ENCODE measurements around the gene ADGRB3.

ADGRB3 gene

GRCh38 chr6:68632734-68633133 lies 2.3 kb upstream of the ADGRB3 start:
- WGBS (ENCODE audit: extremely low coverage, insufficient coverage, low lambda C conversion rate): no CpG with 5 or more reads among the region's 3 CpGs
- no peak overlapping the region for H3K56ac ChIP-seq (ENCODE audit: low read length)
- H3K4me1 ChIP-seq (ENCODE audit: control insufficient read depth, low read depth, low read length): no peaks in the 10 kb centered on the region
- H3K27ac ChIP-seq (ENCODE audit: low read depth, low read length): no peak overlapping the region
- H3K36me3 ChIP-seq (ENCODE audit: control insufficient read depth, insufficient read depth, low read length): no peaks in the 10 kb centered on the region
- H3K4me3 ChIP-seq (ENCODE audit: low read length): no peak overlapping the region
- H2AK5ac ChIP-seq (ENCODE audit: low read length): no peak overlapping the region
- no peak overlapping the region for H3K9ac ChIP-seq (ENCODE audit: low read length)
- H3K18ac ChIP-seq (ENCODE audit: low read length): no peak overlapping the region
- no peak overlapping the region for H2BK5ac ChIP-seq (ENCODE audit: low read length)
- H3K4ac ChIP-seq (ENCODE audit: low read depth, low read length): no peak overlapping the region
- DNase-seq: no peak
- no peak overlapping the region for H4K8ac ChIP-seq (ENCODE audit: low read depth, low read length)
- H2BK120ac ChIP-seq (ENCODE audit: low read depth, low read length): no peak overlapping the region
- H2BK15ac ChIP-seq (replicated peaks; ENCODE audit: low read depth): no peak overlapping the region
- no peaks in the 10 kb centered on the region for H3K79me1 ChIP-seq (ENCODE audit: low read length)
- H3K27me3 ChIP-seq (ENCODE audit: insufficient read depth, low read length, poor library complexity): peaks cover 2% of the 10 kb centered on the region
- no peak overlapping the region for H3K23ac ChIP-seq (ENCODE audit: low read length)
- no peak overlapping the region for H4K5ac ChIP-seq (ENCODE audit: low read length)
- H3K4me2 ChIP-seq (ENCODE audit: low read length): no peak overlapping the region
- no peaks in the 10 kb centered on the region for H3K79me2 ChIP-seq (ENCODE audit: control insufficient read depth, insufficient read depth, low read length)

GRCh38 chr6:68633281-68633971 lies 1.7 kb upstream of the ADGRB3 start:
- Histone ChIP-seq H3K4me3 (ENCODE audit: low read length) (no peak overlapping the region), H3K18ac (ENCODE audit: low read length) (no peak overlapping the region), H3K79me2 (ENCODE audit: control insufficient read depth, insufficient read depth, low read length) (no peaks in the 10 kb centered on the region), H3K56ac (ENCODE audit: low read length) (no peak overlapping the region), H3K4me1 (ENCODE audit: control insufficient read depth, low read depth, low read length) (no peaks in the 10 kb centered on the region), H3K27me3 (ENCODE audit: insufficient read depth, low read length, poor library complexity) (peaks cover 2% of the 10 kb centered on the region), H3K79me1 (ENCODE audit: low read length) (no peaks in the 10 kb centered on the region), H3K9ac (ENCODE audit: low read length) (no peak overlapping the region), H2AK5ac (ENCODE audit: low read length) (no peak overlapping the region), H3K36me3 (ENCODE audit: control insufficient read depth, insufficient read depth, low read length) (no peaks in the 10 kb centered on the region), H4K8ac (ENCODE audit: low read depth, low read length) (no peak overlapping the region), H2BK5ac (ENCODE audit: low read length) (no peak overlapping the region), H2BK15ac (replicated peaks; ENCODE audit: low read depth) (no peak overlapping the region), H3K4me2 (ENCODE audit: low read length) (no peak overlapping the region), H4K5ac (ENCODE audit: low read length) (no peak overlapping the region), H3K23ac (ENCODE audit: low read length) (no peak overlapping the region), H3K4ac (ENCODE audit: low read depth, low read length) (no peak overlapping the region), H3K27ac (ENCODE audit: low read depth, low read length) (no peak overlapping the region), H2BK120ac (ENCODE audit: low read depth, low read length) (no peak overlapping the region)
- DNase-seq: no peak
- no CpG with 5 or more reads among the region's 9 CpGs for WGBS (ENCODE audit: extremely low coverage, insufficient coverage, low lambda C conversion rate)

- H3K9ac ChIP-seq (ENCODE audit: low read length): peak overlapping the region; percentile 41
- no peak for DNase-seq
- peak overlapping the region; percentile 41 for H3K4me3 ChIP-seq (ENCODE audit: low read length)
- H3K4ac ChIP-seq (ENCODE audit: low read depth, low read length): no peak overlapping the region
- H2BK15ac ChIP-seq (replicated peaks; ENCODE audit: low read depth): no peak overlapping the region
- no peaks in the 10 kb centered on the region for H3K36me3 ChIP-seq (ENCODE audit: control insufficient read depth, insufficient read depth, low read length)
- no peak overlapping the region for H4K5ac ChIP-seq (ENCODE audit: low read length)
- H3K18ac ChIP-seq (ENCODE audit: low read length): no peak overlapping the region
- peaks cover 2% of the 10 kb centered on the region for H3K27me3 ChIP-seq (ENCODE audit: insufficient read depth, low read length, poor library complexity)
- no peak overlapping the region for H2BK120ac ChIP-seq (ENCODE audit: low read depth, low read length)
- no peak overlapping the region for H3K23ac ChIP-seq (ENCODE audit: low read length)
- no peak overlapping the region for H2BK5ac ChIP-seq (ENCODE audit: low read length)
- H3K4me2 ChIP-seq (ENCODE audit: low read length): peak overlapping the region; percentile 73
- H3K79me1 ChIP-seq (ENCODE audit: low read length): no peaks in the 10 kb centered on the region
- H3K79me2 ChIP-seq (ENCODE audit: control insufficient read depth, insufficient read depth, low read length): no peaks in the 10 kb centered on the region
- H2AK5ac ChIP-seq (ENCODE audit: low read length): no peak overlapping the region
- H3K56ac ChIP-seq (ENCODE audit: low read length): peak overlapping the region; percentile 69
- WGBS (ENCODE audit: extremely low coverage, insufficient coverage, low lambda C conversion rate): no CpG with 5 or more reads among the region's 23 CpGs
- H3K27ac ChIP-seq (ENCODE audit: low read depth, low read length): no peak overlapping the region
- H4K8ac ChIP-seq (ENCODE audit: low read depth, low read length): no peak overlapping the region
- H3K4me1 ChIP-seq (ENCODE audit: control insufficient read depth, low read depth, low read length): no peaks in the 10 kb centered on the region
Observed at GRCh38 chr6:68633972-68634725, 933 bp upstream of the ADGRB3 start.

GRCh38 chr6:68635412-68635705 lies 277 bp downstream of the ADGRB3 start:
- H2BK5ac ChIP-seq (ENCODE audit: low read length): no peak overlapping the region
- no CpG with 5 or more reads among the region's 15 CpGs for WGBS (ENCODE audit: extremely low coverage, insufficient coverage, low lambda C conversion rate)
- H2BK15ac ChIP-seq (replicated peaks; ENCODE audit: low read depth): peak overlapping the region; percentile 0
- H2AK5ac ChIP-seq (ENCODE audit: low read length): no peak overlapping the region
- H3K4ac ChIP-seq (ENCODE audit: low read depth, low read length): no peak overlapping the region
- H3K4me1 ChIP-seq (ENCODE audit: control insufficient read depth, low read depth, low read length): no peaks in the 10 kb centered on the region
- DNase-seq: no peak
- H3K36me3 ChIP-seq (ENCODE audit: control insufficient read depth, insufficient read depth, low read length): no peaks in the 10 kb centered on the region
- peak overlapping the region; percentile 69 for H3K56ac ChIP-seq (ENCODE audit: low read length)
- peaks cover 6% of the 10 kb centered on the region for H3K27me3 ChIP-seq (ENCODE audit: insufficient read depth, low read length, poor library complexity)
- H2BK120ac ChIP-seq (ENCODE audit: low read depth, low read length): no peak overlapping the region
- H3K4me2 ChIP-seq (ENCODE audit: low read length): peak overlapping the region; percentile 76
- no peaks in the 10 kb centered on the region for H3K79me1 ChIP-seq (ENCODE audit: low read length)
- H3K4me3 ChIP-seq (ENCODE audit: low read length): peak overlapping the region; percentile 15
- H4K5ac ChIP-seq (ENCODE audit: low read length): no peak overlapping the region
- H3K79me2 ChIP-seq (ENCODE audit: control insufficient read depth, insufficient read depth, low read length): no peaks in the 10 kb centered on the region
- no peak overlapping the region for H3K27ac ChIP-seq (ENCODE audit: low read depth, low read length)
- H4K8ac ChIP-seq (ENCODE audit: low read depth, low read length): no peak overlapping the region
- peak overlapping the region; percentile 16 for H3K9ac ChIP-seq (ENCODE audit: low read length)
- H3K18ac ChIP-seq (ENCODE audit: low read length): peak overlapping the region; percentile 43
- no peak overlapping the region for H3K23ac ChIP-seq (ENCODE audit: low read length)

- DNase-seq: no peak
- Histone ChIP-seq H3K4me3 (ENCODE audit: low read length) (peak overlapping the region; percentile 15), H3K36me3 (ENCODE audit: control insufficient read depth, insufficient read depth, low read length) (no peaks in the 10 kb centered on the region), H2BK120ac (ENCODE audit: low read depth, low read length) (no peak overlapping the region), H3K4ac (ENCODE audit: low read depth, low read length) (no peak overlapping the region), H2BK15ac (replicated peaks; ENCODE audit: low read depth) (peak overlapping the region; percentile 0), H2BK5ac (ENCODE audit: low read length) (no peak overlapping the region), H4K5ac (ENCODE audit: low read length) (no peak overlapping the region), H3K4me1 (ENCODE audit: control insufficient read depth, low read depth, low read length) (no peaks in the 10 kb centered on the region), H3K23ac (ENCODE audit: low read length) (no peak overlapping the region), H3K56ac (ENCODE audit: low read length) (peak overlapping the region; percentile 69), H3K27me3 (ENCODE audit: insufficient read depth, low read length, poor library complexity) (peaks cover 6% of the 10 kb centered on the region), H4K8ac (ENCODE audit: low read depth, low read length) (no peak overlapping the region), H3K79me1 (ENCODE audit: low read length) (no peaks in the 10 kb centered on the region), H3K79me2 (ENCODE audit: control insufficient read depth, insufficient read depth, low read length) (no peaks in the 10 kb centered on the region), H3K18ac (ENCODE audit: low read length) (peak overlapping the region; percentile 43), H3K27ac (ENCODE audit: low read depth, low read length) (no peak overlapping the region), H2AK5ac (ENCODE audit: low read length) (no peak overlapping the region), H3K4me2 (ENCODE audit: low read length) (peak overlapping the region; percentile 76), H3K9ac (ENCODE audit: low read length) (peak overlapping the region; percentile 61)
- WGBS (ENCODE audit: extremely low coverage, insufficient coverage, low lambda C conversion rate): no CpG with 5 or more reads among the region's 24 CpGs
Observed at GRCh38 chr6:68635706-68636513, 828 bp downstream of the ADGRB3 start.
